Embryonic facial prominence (tissue), 1 donor: ENCODE measurements around the gene PRR7.

Experiments used
- DNase-seq: peaks from one replicate; pipeline ENCODE4 v3.0.0-alpha.2; 2016; ENCODE audit errors: extremely low spot score

Gene PRR7

DNA sequence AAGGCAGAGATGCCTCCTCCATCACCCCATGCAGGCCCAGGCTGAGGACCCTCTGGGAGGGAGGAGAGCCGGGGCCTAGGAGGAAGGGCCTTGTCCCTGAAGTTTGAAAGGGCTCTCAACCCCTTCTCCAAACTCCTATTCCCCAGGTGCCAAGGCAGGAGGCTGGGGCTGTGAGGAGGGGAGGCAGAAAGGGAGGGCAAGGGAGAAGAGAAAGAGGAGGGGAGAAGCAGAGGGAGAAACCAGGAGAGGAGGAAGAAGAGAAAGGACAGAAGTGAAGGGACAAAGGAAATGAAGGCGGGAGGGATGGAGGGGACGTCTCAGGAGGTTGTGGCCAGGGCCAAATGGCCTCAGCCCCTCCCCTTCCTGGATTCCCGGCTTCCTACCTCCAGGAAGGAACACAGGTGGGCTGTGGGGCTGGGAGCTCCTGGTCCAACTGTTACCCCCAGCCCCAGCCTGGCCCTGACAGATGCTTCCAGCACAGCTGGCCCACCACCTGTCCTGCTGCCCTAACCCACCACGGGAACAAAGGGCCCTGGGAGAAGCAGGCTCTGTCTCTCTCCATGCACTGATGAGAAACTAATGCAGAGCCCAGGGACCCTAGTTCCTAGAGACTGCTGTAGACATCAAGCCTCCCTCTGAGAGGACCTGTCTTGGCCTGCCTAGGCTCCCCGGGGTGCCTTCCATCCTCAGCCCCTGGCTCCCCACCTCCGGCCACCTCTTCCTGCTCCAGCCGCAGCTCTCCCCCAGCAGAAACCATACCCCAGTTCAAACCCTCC, 23.3 kb downstream of the PRR7 start:
- DNase-seq: no peak

DNA sequence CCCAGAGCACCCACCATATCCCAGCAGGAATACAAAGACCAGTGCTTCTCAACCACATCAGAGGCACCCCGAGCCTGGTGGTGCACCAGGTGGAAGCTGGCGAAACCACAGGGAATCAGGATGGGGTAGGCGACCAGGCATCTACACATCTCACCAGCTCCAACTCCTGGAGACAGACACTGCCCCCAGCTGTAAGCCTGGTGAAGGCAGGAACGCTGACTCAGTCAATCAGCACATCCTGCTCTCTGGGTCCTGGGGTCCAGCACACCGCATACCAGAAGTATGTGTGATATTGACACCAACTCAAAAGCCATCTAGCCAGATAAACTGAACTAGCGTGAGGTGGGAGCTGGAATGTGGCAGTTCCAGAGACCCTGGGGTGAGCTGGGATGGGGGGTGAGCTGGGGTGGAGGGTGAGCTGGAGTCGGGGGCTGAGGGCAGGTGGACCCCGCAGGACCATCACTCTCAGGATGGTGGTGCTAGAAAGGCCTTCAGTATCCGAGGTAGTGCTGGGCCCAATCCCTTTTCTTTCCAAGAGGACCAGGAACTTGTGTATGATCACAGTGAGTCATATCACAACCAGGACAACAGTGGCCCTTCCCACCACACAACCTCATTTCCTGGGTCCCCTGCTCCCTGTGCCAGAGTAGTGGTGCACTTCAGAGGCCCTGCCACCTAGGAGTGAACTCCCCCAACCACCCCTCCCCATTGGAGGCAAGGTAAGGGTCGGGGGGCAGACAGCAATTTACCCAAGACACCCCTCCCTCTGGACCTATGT, 24.3 kb downstream of the PRR7 start:
- no peak for DNase-seq

DNA sequence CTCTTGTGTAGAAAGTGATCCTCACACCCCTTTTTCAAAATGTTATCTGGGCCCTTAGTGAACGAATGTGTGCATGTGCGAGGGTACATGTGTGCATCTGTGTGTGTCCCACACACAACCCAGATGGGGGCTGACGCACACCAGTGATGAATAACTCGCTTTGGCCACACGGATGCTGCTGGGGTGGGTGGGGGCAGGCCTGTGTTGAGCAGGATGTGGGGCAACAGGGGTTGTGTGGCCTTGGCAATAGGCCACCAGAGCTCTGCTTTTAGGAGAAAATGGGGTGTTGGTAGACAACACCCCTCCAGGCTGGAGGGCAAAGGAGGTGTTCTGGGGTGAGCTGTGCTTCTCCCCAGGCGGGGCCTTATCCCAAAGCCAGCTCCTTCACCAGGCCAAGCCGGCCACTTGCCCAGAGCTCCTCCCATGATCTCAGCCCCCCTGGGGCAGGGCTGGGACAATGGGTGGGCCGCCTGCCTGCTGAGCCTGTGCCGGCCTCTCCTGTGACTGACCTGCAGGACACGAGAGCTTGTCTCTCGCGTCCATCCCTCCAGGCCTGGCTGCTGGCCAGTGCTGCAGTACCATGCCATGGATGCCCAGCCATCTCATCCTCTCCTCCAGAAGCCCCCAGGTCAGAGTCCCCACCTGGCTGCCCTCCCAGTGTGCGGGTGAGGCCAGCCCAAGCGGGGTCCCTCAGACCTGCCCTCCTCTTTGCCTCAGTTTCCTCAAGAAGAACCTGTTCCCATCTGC, 25.2 kb downstream of the PRR7 start:
- DNase-seq: no peak

DNA sequence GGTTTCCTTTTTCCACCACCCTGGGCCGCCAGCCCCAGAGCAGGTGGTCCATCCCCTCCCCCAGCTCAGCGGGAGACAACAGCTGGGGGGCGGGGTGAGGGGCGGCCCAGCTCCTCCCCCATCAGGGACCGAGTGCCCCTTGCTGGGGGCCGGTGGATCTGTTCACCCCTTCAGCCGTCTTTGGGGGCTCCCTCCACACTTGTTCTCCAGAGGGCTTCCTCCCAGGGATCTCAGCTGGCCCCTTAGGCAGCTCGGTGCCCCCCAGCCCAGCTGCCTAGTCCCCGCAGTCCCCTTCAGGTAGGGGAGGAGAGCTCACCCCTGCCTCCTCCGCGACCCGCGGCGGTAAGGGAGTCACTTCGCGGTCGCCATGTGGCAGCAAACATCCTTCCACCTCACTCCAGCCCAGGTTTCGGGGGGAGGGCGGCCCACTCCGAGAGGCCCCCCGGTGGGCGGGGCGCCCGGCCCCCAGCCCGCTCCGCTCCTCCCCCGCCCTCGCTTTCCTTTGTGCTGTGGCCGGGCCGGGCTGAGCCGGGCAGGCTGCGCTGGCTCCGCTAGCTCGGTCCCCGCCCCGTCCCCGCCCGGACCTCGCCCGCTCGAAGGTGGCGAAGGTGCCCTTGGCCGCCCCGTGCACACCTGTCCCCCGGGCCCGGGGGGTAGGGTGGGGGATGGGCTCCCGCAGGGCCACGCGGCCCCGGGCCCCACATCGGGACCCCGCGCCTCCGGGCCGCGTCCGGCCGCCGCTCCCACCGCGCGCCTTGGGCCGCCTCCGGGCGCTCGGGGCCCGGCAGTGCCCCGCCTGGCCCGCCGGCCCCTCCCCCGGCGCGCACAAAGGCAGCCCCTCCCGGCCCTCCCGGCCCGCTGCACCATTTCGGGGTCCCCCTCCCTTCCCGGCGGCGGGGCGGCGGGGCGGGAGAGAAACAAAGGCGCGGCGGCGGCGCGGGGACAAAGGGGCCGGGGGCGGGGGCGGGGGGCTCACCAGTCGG, 26.1 kb downstream of the PRR7 start:
- DNase-seq: no peak

DNA sequence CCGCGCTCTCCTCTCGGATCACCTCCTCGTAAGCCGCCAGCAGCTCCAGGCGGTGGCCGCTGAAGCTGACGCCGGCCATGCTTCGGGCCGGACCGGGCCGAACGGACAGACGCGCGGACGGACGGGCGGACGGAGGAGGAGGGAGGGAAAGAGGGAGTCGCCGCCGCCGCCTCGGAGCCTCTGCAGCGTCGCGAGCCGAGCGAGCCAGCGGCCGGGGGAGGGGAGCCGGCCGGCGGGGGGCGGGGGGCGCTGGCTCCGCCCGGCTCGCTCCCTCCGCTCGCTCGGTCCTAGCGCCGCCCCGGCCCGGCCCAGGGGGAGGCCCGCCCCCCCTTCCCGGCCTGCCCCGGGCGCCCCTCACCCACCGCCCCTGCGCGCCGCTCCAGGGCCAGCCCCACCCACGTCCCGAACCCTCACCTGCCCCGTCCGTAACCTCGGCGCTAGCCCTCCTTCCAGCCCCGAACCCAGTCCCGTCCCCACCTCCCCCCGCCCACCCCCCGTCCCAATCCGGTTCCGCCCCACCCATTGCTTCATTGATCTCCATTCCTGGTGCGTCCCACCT, 26.9 kb downstream of the PRR7 start, which contains the start of gene DBN1:
TSS of gene DBN1 (minus strand) at position 192 of the 559 bp plus-strand sequence. CDS start at position 79, 113 bp downstream.
- no peak for DNase-seq

DNA sequence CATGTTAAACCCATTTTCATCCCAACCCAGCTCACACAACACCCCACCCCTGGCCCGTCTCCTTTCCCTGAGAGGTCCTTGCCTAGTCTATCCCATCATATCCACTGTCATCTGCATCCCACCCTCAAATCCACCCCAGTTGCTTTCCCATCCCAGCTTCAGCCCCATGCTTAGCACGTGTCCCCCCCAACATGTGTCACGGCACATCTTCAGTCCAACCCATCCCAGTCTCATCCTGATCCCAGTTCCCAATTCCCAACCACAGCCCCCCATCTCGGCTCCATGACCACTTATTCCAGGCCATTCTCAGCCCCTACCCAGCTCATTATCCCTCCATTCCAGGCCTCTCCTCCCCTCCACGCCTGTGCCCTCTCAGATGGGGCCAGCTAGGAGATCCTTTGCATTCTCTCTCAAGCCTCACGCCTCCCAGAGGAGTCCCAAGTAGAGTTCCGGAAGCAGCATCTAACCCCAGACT, 27.4 kb downstream of the PRR7 start:
- no peak for DNase-seq

DNA sequence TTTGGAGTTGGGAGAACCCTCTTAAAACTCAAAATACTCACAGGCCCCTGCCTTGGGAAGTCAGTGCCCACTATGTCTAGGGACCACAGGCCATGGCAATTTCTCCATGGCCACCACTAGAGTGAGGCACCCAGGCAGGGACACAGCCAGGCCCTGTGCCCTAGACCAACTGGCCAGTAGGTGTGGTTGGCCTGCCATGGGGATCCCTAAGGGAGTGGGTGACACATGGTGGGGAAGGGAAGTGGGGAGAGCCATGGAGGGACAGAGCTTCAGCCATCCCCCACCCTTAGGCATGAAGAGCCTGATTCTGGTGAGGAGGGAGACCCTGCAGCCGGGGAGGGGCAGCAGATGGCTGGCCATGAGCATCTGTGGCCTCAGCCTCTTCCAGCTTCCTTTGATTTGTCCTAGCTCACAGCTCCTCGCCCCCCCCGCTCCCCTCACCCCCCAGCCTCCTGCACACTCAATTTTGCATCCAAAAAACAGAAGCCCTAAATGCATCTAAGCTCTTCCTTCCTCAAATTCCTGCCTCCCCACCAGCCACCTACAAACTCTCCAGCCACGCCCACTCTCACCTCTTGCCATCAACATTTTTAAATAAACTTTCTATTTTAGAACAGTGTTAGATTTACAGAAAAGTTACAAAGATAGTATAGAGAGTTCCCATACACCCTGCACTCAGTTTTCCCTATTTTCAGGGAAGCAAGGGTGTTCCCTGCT, 28.4 kb downstream of the PRR7 start:
- no peak for DNase-seq

DNA sequence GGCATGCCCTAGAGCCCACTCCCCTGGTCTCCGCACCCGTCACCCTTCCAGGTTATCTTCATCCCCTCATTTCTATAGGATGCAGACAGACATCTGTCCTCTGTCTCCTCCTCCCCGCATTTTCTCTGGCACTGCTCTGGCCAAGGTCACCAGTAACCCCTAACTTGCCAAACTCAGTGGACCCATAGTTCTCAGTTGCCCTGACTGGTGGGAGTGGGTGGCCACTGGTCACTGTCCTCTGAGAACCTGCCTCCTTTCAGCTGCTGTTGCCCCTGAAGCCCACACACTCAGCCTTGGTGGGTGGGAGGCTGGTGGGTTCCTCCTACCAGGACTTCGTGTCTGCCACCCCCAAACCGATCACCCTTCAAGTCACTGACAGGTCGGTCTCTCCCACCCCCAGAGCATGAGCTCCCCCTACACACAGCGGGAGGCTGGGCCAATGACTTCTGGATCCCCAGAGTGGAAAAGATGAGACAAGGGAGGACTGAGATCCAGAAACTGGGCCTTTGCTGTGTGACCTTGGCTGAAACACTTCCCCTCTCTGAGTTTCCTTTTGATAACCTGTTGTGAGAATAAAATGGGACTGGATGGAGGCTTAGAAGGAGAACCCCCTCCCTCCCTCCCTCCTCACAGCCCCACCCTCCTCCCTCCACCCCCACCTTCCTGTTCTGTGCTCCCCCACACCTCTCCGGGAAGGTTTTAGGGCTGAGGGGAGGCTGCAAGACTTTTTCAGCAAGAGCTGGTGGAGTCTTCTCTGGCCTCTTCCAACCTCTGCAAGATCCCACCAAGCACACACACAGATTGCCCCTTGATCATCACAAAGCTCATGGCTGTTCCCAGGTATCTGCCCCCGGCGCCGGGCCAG, 29.2 kb downstream of the PRR7 start:
- no peak for DNase-seq

DNA sequence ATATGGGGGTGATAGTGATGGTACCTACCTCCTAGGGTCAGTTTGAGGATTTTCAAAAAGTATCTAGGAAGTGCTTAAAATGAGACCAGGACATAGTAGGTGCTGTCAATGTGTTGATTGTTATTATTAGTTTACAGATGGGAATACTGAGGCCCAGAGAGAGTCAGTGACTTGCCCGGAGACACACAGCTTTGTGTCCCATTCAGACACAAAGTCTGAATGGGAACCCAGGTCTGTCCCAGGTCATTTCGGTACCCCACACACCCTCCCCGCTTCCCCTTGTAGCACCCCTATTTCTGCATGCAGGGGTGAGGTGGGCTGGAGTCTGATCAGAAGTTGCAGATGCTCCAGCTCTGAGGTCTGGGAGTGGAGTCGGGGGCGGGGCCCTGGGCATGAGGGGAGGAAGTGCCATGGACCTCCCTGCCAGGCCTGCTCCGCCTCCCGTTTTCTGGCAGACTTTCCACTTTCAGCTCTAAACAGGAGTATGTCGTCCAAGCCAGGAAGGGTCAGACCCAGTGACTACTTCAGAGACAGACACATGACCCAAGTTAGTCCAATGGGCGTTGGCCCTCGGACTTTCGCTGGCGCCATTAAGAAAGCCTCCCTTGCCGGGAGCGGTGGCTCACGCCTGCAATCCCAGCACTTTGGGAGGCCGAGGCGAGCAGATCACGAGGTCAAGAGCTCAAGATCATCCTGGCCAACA, 30.1 kb downstream of the PRR7 start:
- no peak for DNase-seq

DNA sequence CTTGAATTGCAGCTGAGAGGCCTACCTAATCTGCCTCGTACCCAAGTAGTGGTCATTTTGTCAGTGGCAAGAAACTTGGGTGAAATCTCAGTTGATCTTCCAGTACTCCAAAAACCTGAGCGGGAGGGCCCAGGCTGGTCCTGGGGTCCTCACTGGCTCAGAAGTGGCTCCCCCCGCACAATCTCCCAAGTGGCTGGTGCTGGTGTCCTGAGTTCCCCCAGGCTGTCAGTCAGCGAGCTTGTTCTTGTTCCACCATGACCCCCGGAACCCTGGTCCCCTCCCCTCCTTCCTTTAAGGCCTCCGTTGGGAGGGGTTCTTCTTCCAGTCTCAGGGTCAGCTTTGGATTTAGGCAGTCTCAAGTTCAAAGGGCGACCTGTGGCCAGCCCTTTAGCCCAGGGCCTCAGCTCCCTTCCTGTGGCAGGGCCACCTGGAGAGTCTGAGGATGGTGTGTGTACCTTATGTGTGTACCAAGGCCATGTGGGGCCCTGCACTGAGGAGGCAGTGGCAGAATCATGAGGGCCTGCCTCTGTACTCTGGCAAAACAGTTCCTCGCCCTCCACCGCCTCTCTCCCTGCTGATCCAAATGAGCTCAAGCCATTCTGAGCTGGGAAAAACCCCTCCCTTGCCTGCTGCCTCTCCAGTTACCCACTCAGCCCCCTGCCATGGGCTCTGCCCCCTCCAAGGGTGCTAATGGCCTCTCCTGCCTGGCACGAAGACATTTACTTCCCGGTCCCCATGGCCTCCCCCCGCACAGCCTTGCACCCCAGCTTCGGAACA, 31.3 kb downstream of the PRR7 start:
- DNase-seq: no peak

DNA sequence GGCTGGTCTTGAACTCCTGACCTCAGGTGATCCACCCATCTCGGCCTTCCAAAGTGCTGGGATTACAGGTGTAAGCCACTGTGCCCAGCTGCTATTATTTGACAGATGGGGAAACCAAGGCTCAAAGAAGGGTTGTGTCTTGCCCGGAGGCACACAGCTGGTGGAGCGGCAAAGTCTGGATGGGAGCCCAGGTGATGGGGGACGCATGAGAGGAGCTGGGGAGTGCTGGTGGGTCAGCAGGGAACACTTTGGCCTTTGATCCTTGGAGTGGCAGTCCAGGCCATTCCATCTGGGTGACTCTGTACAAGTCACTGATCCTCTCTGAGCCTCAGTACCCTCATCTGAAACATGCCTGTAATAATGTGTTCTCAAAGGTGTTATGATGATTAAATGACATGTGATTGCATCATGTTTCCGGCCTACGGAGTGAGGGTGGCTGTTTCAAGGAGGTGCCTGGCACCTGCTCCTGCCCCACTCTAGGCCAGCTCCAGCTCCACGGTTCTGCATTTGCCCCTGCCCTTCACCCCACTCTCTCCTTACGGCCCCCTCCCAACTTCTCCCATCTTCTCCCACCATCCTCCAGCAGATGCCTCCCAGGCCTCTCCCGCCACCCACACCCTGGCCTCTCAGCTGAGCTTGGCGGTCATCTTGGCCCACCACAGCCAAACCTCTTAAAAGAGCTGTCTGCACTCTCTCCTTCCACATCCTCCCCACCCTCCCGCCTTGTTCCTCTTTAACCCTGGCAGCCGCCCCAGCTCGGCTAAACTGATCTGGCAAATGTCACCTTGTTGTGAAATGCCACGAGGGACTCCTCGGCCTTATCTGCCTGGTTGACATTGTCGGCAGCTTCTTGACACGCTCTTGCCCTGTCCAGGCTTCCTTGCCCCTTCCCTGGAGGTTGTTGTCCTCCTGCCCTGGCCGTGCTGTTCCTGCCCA, 32.4 kb downstream of the PRR7 start:
- DNase-seq: no peak

DNA sequence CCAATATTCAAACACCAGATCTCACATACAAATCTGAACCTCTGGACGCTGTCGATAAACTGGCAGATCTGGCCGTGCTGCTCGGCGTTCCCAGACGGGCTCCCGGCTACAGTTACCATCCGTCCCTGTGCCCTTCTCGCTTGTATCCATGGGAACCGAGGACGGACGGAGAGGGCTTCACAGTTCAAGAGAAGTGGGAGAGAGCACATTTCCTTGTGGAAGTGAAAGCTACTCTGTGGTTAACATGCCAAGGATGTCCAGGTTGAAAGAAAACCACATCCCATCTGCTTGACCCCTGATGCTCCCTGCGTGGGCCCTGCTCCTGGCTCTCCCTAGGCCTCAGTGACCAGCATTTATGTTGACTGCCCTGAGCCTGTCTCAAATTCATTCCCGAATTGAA, 33.2 kb downstream of the PRR7 start:
- no peak for DNase-seq

DNA sequence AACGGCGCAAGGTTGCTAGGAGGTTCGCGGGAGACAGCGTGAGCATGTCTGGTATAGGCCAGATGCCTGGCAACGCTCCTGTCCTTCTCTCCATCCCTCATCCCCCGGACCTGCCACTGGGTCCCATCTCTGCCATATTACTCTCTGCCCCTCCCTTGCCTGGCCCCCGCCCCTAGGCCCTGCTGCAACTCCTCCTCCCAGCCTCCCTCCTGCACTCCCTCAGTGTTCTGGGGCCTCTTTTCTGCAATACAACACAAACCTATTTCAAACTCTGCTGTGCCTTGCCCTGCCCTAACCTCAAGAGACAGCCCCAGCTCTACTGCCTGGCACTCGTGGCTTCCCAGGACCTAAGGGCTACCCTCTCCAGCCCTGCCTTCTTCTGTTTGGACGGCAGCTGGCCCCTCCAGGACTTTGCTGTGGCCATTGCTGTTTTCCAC, 35.8 kb downstream of the PRR7 start:
- DNase-seq: no peak

DNA sequence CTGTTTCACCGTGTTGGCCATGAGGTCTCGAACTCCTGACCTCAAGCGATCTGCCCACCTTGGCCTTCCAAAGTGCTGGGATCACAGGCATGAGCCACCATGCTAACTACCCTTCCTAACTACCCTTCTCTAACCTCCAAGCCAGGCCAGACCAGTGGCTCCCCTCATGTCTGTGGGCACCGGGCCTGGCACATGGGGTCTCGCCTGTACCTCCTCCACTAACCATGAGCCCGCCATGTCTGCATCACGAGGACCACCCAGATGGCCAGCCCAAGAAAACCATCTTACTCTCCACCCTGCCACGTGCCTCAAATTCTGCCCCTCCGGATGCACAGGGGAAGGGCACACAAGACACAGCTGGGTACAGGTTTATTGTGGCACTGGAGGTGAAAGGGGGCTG, 36.4 kb downstream of the PRR7 start:
- DNase-seq: no peak

DNA sequence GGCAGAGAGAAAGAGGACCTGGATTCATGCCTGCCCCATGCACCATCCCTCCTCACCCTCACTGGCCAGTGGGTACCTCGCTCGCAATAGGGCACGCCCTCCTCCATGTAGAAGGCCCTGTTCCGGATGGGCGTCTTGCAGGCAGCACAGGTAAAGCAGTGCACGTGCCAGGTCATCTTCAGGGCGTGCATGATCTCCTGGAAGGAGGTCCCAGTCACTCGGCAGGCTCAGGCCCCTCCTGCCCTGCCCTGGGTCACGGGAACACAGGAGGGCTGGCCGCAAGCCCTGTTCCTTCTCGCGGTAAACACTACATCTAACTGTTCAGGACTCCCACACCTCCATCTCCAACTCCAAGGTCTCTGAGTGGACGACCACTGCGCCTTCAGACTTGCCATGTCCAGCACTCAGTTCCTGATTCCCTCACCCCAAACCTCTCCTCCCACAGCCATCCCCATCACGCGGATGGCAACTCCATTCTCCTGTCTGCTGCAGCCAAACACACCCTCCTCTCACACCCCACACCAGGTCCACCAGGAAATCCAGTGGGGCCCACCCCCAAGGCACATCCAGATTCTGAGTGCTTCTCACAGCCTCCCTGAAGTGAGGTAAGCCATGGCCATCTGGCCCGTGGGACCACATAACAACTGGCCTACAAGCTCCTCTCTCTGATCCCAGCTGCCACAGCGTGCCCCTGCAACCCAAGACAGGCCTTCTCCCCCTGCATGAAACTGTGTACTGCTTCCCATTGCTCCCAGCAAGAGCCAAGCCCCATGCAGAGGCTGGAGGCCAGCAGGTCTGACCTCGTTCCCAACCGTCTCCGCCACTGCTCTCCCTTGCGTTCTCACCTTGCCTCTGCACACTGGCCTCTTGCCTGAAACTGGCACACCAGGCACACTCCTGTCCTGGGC, 37.6 kb downstream of the PRR7 start:
- DNase-seq: no peak
